IgD-negative memory B cell (primary cell): ENCODE results near the gene ASB2. TPM values are rescaled to one million over a fixed set of nuclear protein-coding genes. Genes with fewer than 3 reads are reported as not detected.
A peak's percentile ranks its signal among the peaks of the same experiment; 100 is the strongest.

ENCODE experiments used
- H3K27ac Mint-ChIP-seq, 3 donors: one replicate each; pipeline ENCODE4 v1.8.0; 2020 to 2022; ENCODE audit warnings: mild to moderate bottlenecking in 3 of 3, mixed read lengths in 3 of 3, moderate library complexity in 1 of 3
- H3K27me3 Mint-ChIP-seq: one replicate; pipeline ENCODE4 v1.8.0; 2021; ENCODE audit warnings: mixed read lengths
- H3K36me3 Mint-ChIP-seq: one replicate; pipeline ENCODE4 v1.8.0; 2020; ENCODE audit warnings: mild to moderate bottlenecking, mixed read lengths
- H3K4me1 Mint-ChIP-seq, 3 donors: one replicate each; pipeline ENCODE4 v1.8.0; 2020 to 2022; ENCODE audit warnings: mixed read lengths in 3 of 3, mild to moderate bottlenecking in 1 of 3
- H3K4me3 Mint-ChIP-seq, 4 donors: one replicate each; pipeline ENCODE4 v1.8.0; 2020 to 2022; ENCODE audit warnings: mild to moderate bottlenecking in 4 of 4, mixed read lengths in 4 of 4, moderate library complexity in 3 of 4
- H3K9me3 Mint-ChIP-seq, 3 donors: one replicate each; pipeline ENCODE4 v1.8.0; 2020 to 2021; ENCODE audit warnings: mixed read lengths in 3 of 3, mild to moderate bottlenecking in 1 of 3
- polyA plus RNA-seq: library from polyadenylated mRNA; unstranded; fragments of 300-500 nt; fragmentation: Illumina TruSeq; gene quantifications from one replicate; pipeline ENCODE4 v1.2.3, GENCODE V29; 2021

ASB2 gene
- polyA plus RNA-seq, 1 donor from 2014 or later = 3.8 TPM

DNA sequence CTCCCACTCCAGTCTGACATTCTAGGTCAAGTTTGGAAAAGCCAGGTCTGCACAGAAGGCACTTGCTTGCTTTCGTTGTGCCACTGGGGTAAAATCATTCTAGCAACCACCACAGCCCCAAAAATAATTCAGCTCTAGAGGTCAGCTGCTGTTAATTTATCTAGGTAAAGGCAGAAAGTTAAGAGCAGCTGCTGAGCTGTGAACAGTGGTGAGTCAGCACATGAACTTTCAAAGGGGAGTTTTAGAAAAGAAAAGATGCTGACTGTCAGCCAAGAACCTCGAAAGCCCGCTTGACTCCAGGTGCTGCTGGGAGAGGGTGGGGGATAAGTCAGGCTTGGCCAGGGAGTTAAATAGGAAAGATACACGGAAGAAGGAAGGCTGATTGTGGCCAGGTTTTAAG is 33.4 kb upstream of the ASB2 start:
- no peak overlapping the region for H3K4me3 Mint-ChIP-seq
- peaks cover 1% of the 10 kb centered on the region for H3K36me3 Mint-ChIP-seq
- peaks cover 17% of the 10 kb centered on the region for H3K27me3 Mint-ChIP-seq
- no peak overlapping the region for H3K27ac Mint-ChIP-seq
- peaks cover 0 to 10% (median 8%) of the 10 kb centered on the region in 3 donors for H3K4me1 Mint-ChIP-seq
- no peaks in the 10 kb centered on the region for H3K9me3 Mint-ChIP-seq

- H3K9me3 Mint-ChIP-seq = no peaks in the 10 kb centered on the region
- peaks cover 21% of the 10 kb centered on the region for H3K27me3 Mint-ChIP-seq
- H3K4me3 Mint-ChIP-seq = no peak overlapping the region
- no peak overlapping the region for H3K27ac Mint-ChIP-seq
- peaks cover 1% of the 10 kb centered on the region for H3K36me3 Mint-ChIP-seq
- peaks cover 0 to 10% (median 8%) of the 10 kb centered on the region in 3 donors for H3K4me1 Mint-ChIP-seq
Observed at GRCh38 chr14:94008234-94008633, 31.9 kb upstream of the ASB2 start.

DNA sequence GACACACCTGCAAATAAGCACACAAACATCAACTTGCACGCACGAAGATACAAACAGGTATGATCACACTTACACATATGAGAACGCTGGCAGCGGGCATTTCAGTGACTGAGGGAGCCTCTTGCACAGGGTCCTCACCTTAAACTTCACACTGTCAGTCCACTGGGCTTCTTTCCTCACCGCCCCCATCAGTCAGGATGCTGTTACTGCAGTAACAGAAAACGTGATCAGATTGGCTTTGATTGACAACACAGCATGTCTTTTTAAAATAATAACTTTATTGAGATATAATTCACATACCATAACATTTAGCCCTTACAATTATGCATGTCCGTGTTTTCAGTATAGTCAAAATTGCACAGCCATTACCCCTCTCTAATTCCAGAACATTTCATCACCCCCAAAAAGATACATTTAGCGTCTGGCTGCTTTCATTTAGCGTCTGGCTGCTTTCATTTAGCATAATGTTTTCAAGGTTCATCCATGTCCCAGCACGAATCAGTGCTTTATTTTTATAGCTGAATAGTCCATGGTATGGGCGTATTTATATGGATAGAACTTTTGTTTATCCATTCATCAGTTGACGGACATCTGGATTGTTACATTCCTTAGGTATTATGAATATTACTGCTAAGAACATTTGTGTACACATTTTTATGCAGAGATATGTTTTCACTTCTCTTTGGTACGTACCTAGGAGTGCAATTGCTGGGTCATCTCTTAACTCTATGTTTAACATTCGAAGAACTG is 29.1 kb upstream of the ASB2 start:
- H3K4me1 Mint-ChIP-seq = peaks cover 0 to 7% (median 1%) of the 10 kb centered on the region in 3 donors
- no peak overlapping the region for H3K27ac Mint-ChIP-seq
- peaks cover 21% of the 10 kb centered on the region for H3K27me3 Mint-ChIP-seq
- H3K36me3 Mint-ChIP-seq = peaks cover 1% of the 10 kb centered on the region
- no peaks in the 10 kb centered on the region for H3K9me3 Mint-ChIP-seq
- no peak overlapping the region for H3K4me3 Mint-ChIP-seq

GRCh38 chr14:94004015-94004414 is 27.6 kb upstream of the ASB2 start:
- H3K27ac Mint-ChIP-seq = no peak overlapping the region
- no peak overlapping the region for H3K4me3 Mint-ChIP-seq
- H3K36me3 Mint-ChIP-seq = peaks cover 1% of the 10 kb centered on the region
- H3K27me3 Mint-ChIP-seq = peaks cover 21% of the 10 kb centered on the region
- H3K9me3 Mint-ChIP-seq = no peaks in the 10 kb centered on the region
- H3K4me1 Mint-ChIP-seq = peaks cover 0 to 7% (median 1%) of the 10 kb centered on the region in 3 donors

GRCh38 chr14:94003397-94003796 is 27.0 kb upstream of the ASB2 start:
- Mint-ChIP-seq H3K4me3 (no peak overlapping the region), H3K9me3 (no peaks in the 10 kb centered on the region), H3K27ac (peak overlapping the region in 1 of 3 donors; percentile 48), H3K4me1 (peaks cover 0 to 7% (median 1%) of the 10 kb centered on the region in 3 donors), H3K27me3 (peaks cover 23% of the 10 kb centered on the region), H3K36me3 (peaks cover 1% of the 10 kb centered on the region)

DNA sequence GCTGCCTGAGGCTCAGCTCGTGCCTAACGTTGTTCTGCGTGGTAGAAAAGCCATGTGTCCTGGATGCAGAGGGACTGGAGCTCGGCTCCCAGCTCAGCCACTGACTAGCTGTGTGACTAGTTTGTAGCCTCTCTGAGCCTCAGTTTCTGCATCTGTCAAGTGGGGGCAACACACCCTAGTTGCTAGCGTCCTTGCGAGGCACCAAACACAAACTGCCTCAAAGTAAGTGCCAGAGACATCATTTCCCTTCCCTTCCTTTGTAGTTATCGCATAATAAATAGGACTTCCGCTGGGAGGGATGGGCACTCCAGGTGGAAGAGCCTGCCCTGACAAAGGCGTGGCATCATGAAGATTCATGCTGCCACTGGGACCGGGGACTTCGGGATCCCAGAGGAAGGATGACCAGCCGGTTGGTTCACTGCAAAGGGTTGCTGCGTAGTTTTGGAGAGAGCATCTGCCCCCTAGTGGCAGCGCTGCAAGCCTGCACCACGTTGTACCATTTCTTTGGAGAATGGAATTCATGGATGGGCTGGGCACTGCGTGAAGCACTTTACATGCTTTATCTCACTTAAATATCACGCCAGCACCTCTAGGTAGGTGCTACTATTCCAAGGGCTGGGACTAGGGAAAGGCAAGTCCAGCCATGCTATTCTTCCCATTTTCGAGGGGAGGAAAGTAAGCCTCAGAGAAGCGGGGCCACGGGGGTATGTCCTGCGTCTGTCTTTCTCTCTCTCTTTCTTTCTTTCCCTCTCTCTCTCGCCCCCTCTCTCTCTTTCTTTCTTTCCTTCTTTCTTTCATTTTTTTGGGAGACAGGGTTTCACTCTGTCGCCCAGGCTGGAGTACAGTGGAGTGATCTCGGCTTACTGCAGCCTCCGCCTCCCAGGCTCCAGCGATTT is 25.4 kb upstream of the ASB2 start:
- Mint-ChIP-seq H3K27me3 (peaks cover 30% of the 10 kb centered on the region), H3K4me1 (peaks cover 0 to 7% (median 1%) of the 10 kb centered on the region in 3 donors), H3K27ac (no peak overlapping the region), H3K36me3 (no peaks in the 10 kb centered on the region), H3K9me3 (no peaks in the 10 kb centered on the region), H3K4me3 (no peak overlapping the region)

DNA sequence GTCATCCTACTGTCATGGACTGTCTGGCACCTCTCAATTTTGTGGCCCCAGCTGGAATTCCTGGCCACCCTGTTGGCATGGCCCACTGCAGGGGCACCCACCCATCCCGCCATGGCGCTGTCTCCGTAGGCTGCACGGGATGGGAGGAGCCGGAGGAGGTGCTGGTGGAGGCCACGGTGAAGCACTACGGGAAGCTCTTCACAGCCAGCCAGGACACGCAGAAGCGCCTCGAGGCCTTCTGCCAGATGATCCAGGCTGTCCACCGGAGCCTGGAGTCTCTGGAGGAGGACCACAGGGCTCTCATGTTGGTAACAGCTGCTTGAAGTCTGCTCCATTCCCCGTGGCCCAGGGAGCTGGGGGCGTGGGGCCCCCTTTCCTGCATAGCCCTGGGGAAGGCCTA is 24.6 kb upstream of the ASB2 start:
- Mint-ChIP-seq H3K4me1 (peaks cover 0 to 7% (median 1%) of the 10 kb centered on the region in 3 donors), H3K36me3 (no peaks in the 10 kb centered on the region), H3K27ac (no peak overlapping the region), H3K4me3 (no peak overlapping the region), H3K27me3 (peaks cover 31% of the 10 kb centered on the region), H3K9me3 (no peaks in the 10 kb centered on the region)

- H3K36me3 Mint-ChIP-seq = no peaks in the 10 kb centered on the region
- H3K27ac Mint-ChIP-seq = no peak overlapping the region
- H3K27me3 Mint-ChIP-seq = peaks cover 34% of the 10 kb centered on the region
- no peaks in the 10 kb centered on the region for H3K9me3 Mint-ChIP-seq
- peaks cover 0 to 7% (median 1%) of the 10 kb centered on the region in 3 donors for H3K4me1 Mint-ChIP-seq
- H3K4me3 Mint-ChIP-seq = no peak overlapping the region
Observed at GRCh38 chr14:94000267-94000666, 23.9 kb upstream of the ASB2 start.

- H3K27ac Mint-ChIP-seq = no peak overlapping the region
- no peaks in the 10 kb centered on the region for H3K9me3 Mint-ChIP-seq
- no peak overlapping the region for H3K4me3 Mint-ChIP-seq
- peaks cover 34% of the 10 kb centered on the region for H3K27me3 Mint-ChIP-seq
- H3K4me1 Mint-ChIP-seq = peaks cover 0 to 4% (median 1%) of the 10 kb centered on the region in 3 donors
- H3K36me3 Mint-ChIP-seq = no peaks in the 10 kb centered on the region
Observed at GRCh38 chr14:93999573-93999972, 23.2 kb upstream of the ASB2 start.

- Mint-ChIP-seq H3K36me3 (no peaks in the 10 kb centered on the region), H3K4me3 (no peak overlapping the region), H3K4me1 (peaks cover 0 to 4% (median 1%) of the 10 kb centered on the region in 3 donors), H3K9me3 (no peaks in the 10 kb centered on the region), H3K27me3 (peaks cover 34% of the 10 kb centered on the region), H3K27ac (no peak overlapping the region)
Observed at GRCh38 chr14:93998871-93999403, 22.6 kb upstream of the ASB2 start.

GRCh38 chr14:93997916-93998870 is 21.8 kb upstream of the ASB2 start:
- H3K27me3 Mint-ChIP-seq = peaks cover 27% of the 10 kb centered on the region
- H3K27ac Mint-ChIP-seq = no peak overlapping the region
- H3K4me3 Mint-ChIP-seq = no peak overlapping the region
- no peaks in the 10 kb centered on the region for H3K9me3 Mint-ChIP-seq
- no peaks in the 10 kb centered on the region for H3K36me3 Mint-ChIP-seq
- peaks cover 0 to 4% (median 1%) of the 10 kb centered on the region in 3 donors for H3K4me1 Mint-ChIP-seq

DNA sequence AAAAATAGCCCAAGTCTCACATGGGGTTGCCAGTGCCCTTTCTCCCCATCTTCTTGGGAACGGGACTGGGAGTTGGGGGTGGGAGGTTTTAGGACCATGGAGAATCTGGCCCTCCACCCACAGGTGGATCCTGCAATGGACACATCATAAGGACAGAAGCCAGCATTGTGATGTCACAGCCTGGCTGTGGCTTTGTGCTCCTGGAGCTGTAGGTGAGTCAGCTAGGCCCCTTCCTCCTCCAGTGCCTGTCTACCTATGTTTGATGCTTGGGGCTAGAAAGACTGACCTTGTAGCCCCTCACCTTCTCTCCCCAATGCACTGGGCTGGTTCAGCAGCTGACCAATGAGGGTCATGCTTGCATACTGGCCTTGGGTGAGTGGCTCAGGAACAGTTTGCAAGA is 20.7 kb upstream of the ASB2 start, which contains the start of gene CCDC197:
Gene CCDC197 (plus strand): TSS at position 220 of the 400 bp plus-strand sequence. CDS start 831 bp downstream, outside the sequence.
- peaks cover 0 to 4% (median under 1%) of the 10 kb centered on the region in 3 donors for H3K4me1 Mint-ChIP-seq
- H3K4me3 Mint-ChIP-seq = no peak within 1 kb of the TSS
- H3K27me3 Mint-ChIP-seq = peaks cover 26% of the 10 kb centered on the region
- no peaks in the 10 kb centered on the region for H3K36me3 Mint-ChIP-seq
- no peaks in the 10 kb centered on the region for H3K9me3 Mint-ChIP-seq
- H3K27ac Mint-ChIP-seq = no peak within 1 kb of the TSS

GRCh38 chr14:93996130-93996695 is 19.8 kb upstream of the ASB2 start:
- Mint-ChIP-seq H3K4me3 (no peak overlapping the region), H3K36me3 (no peaks in the 10 kb centered on the region), H3K27ac (no peak overlapping the region), H3K9me3 (no peaks in the 10 kb centered on the region), H3K27me3 (peaks cover 25% of the 10 kb centered on the region), H3K4me1 (no peaks in the 10 kb centered on the region)
